ENCODE results near the gene PTPRE. TPM values are rescaled to one million over a fixed set of nuclear protein-coding genes. Genes with fewer than 3 reads are reported as not detected.

Gene PTPRE
- total and polyA plus RNA-seq, 4 donors: 1.5 to 12.5 (median 3.7) TPM

DNA sequence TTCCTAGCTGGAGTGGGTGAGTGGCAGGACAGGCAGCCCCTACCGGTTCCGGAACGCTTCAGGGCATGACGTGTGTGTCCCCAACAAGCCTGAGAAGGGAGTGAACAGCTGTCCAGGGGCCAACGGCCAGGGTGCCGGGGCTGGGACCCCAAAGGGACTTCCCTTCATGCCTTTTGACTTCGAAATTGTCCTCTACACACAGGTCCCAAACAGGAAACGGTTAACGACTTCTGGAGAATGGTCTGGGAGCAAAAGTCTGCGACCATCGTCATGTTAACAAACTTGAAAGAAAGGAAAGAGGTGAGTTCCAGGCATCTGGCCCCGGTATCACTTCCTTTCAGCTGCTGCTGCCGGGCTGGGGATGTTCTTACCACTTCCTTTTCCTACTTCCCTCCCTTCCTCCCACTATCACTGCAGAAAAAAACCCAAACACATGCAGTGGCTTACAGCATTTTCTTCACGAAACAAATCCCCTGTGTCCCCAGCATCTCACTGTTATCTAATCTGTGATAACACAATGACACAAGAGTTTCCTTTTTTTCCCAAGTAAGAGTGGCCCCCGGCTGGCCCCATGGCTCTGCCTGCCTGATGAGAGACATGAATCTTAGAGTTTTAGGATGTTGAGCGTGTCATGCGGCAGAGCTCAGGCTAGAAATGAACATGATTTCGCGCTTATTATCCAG, 156.1 kb downstream of the PTPRE start:
- Histone ChIP-seq H3K4me3 (ENCODE audit: low read depth in 1 of 3, low read length in 3 of 3) (no peak overlapping the region), H3K9me3 (ENCODE audit: control insufficient read depth in 4 of 4, low read length in 3 of 4) (no peaks in the 10 kb centered on the region), H3K36me3 (ENCODE audit: control insufficient read depth in 4 of 4, insufficient read depth in 3 of 4, low read depth in 1 of 4, low read length in 3 of 4) (peaks cover 0 to 2% (median 0%) of the 10 kb centered on the region in 4 donors), H3K9ac (ENCODE audit: low read depth in 1 of 2, low read length in 2 of 2) (no peak overlapping the region), H3K27ac (ENCODE audit: low read depth in 1 of 2, low read length in 2 of 2) (peak overlapping the region; percentile 49 to 76), H3K27me3 (ENCODE audit: control insufficient read depth in 4 of 4, insufficient read depth in 4 of 4, low read length in 3 of 4) (peaks cover 0 to 3% (median under 1%) of the 10 kb centered on the region in 4 donors), H3K4me1 (ENCODE audit: control insufficient read depth in 4 of 4, insufficient read depth in 4 of 4, low read length in 3 of 4) (peaks cover 0 to 7% (median 1%) of the 10 kb centered on the region in 4 donors)
- peak; percentile 45 to 74 for TF ChIP-seq EGR1 (IDR thresholded peaks at IDR 0.05; ENCODE audit: low read depth in 2 of 2)
- peak; percentile 76 for TF ChIP-seq NR2F2 (IDR thresholded peaks at IDR 0.05)
- no peak for TF ChIP-seq JUND (IDR thresholded peaks at IDR 0.05)
- peak; percentile 29 for TF ChIP-seq SP1 (IDR thresholded peaks at IDR 0.05)
- TF ChIP-seq FOXA1 (IDR thresholded peaks at IDR 0.05): no peak
- 42% methylated on average over 19 of the region's 19 CpGs for WGBS
- no peak for DNase-seq (ENCODE audit: low spot score)

GRCh38 chr10:128063736-128064107, 156.8 kb downstream of the PTPRE start:
- H3K4me1 ChIP-seq (ENCODE audit: control insufficient read depth in 4 of 4, insufficient read depth in 4 of 4, low read length in 3 of 4): peaks cover 0 to 7% (median 1%) of the 10 kb centered on the region in 4 donors
- no peaks in the 10 kb centered on the region for H3K9me3 ChIP-seq (ENCODE audit: control insufficient read depth in 4 of 4, low read length in 3 of 4)
- no peak for DNase-seq (ENCODE audit: low spot score)
- no peak for TF ChIP-seq NR2F2 (IDR thresholded peaks at IDR 0.05)
- TF ChIP-seq YY1 (IDR thresholded peaks at IDR 0.05): no peak
- no peak for TF ChIP-seq FOXA2 (IDR thresholded peaks at IDR 0.05)
- no peak for TF ChIP-seq HNF4G (IDR thresholded peaks at IDR 0.05)
- TF ChIP-seq JUND (IDR thresholded peaks at IDR 0.05): no peak
- TF ChIP-seq HNF4A (conservative IDR thresholded peaks at IDR 0.05): no peak
- peaks cover 0 to 2% (median 0%) of the 10 kb centered on the region in 4 donors for H3K36me3 ChIP-seq (ENCODE audit: control insufficient read depth in 4 of 4, insufficient read depth in 3 of 4, low read depth in 1 of 4, low read length in 3 of 4)
- WGBS: 80% methylated on average over 7 of the region's 7 CpGs
- peak overlapping the region; percentile 49 to 76 for H3K27ac ChIP-seq (ENCODE audit: low read depth in 1 of 2, low read length in 2 of 2)
- no peak overlapping the region for H3K9ac ChIP-seq (ENCODE audit: low read depth in 1 of 2, low read length in 2 of 2)
- peaks cover 0 to 3% (median under 1%) of the 10 kb centered on the region in 4 donors for H3K27me3 ChIP-seq (ENCODE audit: control insufficient read depth in 4 of 4, insufficient read depth in 4 of 4, low read length in 3 of 4)
- no peak overlapping the region for H3K4me3 ChIP-seq (ENCODE audit: low read depth in 1 of 3, low read length in 3 of 3)

GRCh38 chr10:128064108-128064969, 157.4 kb downstream of the PTPRE start:
- Histone ChIP-seq H3K27ac (ENCODE audit: low read depth in 1 of 2, low read length in 2 of 2) (peak overlapping the region; percentile 49 to 76), H3K4me1 (ENCODE audit: control insufficient read depth in 4 of 4, insufficient read depth in 4 of 4, low read length in 3 of 4) (peaks cover 0 to 7% (median 1%) of the 10 kb centered on the region in 4 donors), H3K4me3 (ENCODE audit: low read depth in 1 of 3, low read length in 3 of 3) (no peak overlapping the region), H3K36me3 (ENCODE audit: control insufficient read depth in 4 of 4, insufficient read depth in 3 of 4, low read depth in 1 of 4, low read length in 3 of 4) (peaks cover 0 to 2% (median 0%) of the 10 kb centered on the region in 4 donors), H3K9me3 (ENCODE audit: control insufficient read depth in 4 of 4, low read length in 3 of 4) (no peaks in the 10 kb centered on the region), H3K27me3 (ENCODE audit: control insufficient read depth in 4 of 4, insufficient read depth in 4 of 4, low read length in 3 of 4) (peaks cover 0 to 3% (median under 1%) of the 10 kb centered on the region in 4 donors), H3K9ac (ENCODE audit: low read depth in 1 of 2, low read length in 2 of 2) (peak overlapping the region in 1 of 2 donors; percentile 6)
- DNase-seq (ENCODE audit: low spot score): no peak
- 70% methylated on average over 11 of the region's 11 CpGs for WGBS
- TF ChIP-seq, protein P1, sequence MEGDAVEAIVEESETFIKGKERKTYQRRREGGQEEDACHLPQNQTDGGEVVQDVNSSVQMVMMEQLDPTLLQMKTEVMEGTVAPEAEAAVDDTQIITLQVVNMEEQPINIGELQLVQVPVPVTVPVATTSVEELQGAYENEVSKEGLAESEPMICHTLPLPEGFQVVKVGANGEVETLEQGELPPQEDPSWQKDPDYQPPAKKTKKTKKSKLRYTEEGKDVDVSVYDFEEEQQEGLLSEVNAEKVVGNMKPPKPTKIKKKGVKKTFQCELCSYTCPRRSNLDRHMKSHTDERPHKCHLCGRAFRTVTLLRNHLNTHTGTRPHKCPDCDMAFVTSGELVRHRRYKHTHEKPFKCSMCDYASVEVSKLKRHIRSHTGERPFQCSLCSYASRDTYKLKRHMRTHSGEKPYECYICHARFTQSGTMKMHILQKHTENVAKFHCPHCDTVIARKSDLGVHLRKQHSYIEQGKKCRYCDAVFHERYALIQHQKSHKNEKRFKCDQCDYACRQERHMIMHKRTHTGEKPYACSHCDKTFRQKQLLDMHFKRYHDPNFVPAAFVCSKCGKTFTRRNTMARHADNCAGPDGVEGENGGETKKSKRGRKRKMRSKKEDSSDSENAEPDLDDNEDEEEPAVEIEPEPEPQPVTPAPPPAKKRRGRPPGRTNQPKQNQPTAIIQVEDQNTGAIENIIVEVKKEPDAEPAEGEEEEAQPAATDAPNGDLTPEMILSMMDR (IDR thresholded peaks at IDR 0.05; ENCODE audit: low read depth, low read length, missing input control): no peak

All from liver (tissue), 9 donors.